ENCODE measurements around the gene SLC52A3. TPM values are rescaled to one million over a fixed set of nuclear protein-coding genes. Genes with fewer than 3 reads are reported as not detected.

The SLC52A3 gene
- total RNA-seq, 2 donors from 2014 or later: 1.1 to 3.6 TPM

- no peak for DNase-seq (ENCODE audit: low spot score)
- intact Hi-C loops (cut with DNase I): no loop called here
These were observed 4.5 kb upstream of the SLC52A3 start for GRCh38 chr20:772806-773205.

GRCh38 chr20:771741-772464 lies 3.6 kb upstream of the SLC52A3 start:
- DNase-seq (ENCODE audit: low spot score): no peak
- intact Hi-C loops (cut with DNase I): no loop called here

- no peak for DNase-seq (ENCODE audit: low spot score)
- intact Hi-C loops (cut with DNase I): no loop called here
These were observed 2.4 kb upstream of the SLC52A3 start for GRCh38 chr20:770691-771090.

DNA sequence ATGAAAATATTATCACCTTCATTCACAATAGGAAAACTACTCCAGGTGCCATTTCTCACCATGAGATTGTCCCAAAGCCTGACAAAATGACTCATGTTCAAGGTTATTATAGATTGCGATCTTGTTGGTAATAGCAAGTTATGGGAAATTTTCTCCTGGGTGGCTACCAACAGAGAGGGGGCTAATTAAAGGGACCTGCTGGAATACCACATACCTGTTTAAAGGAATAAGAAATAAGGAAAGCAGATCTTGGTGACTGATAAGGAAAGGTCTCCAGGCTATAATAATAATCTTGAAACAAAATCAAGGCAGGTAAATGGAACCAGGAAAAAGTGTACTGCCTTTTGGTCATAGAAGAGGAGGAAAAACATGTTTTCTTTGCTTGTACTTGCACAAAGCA lies 1.4 kb downstream of the SLC52A3 start:
- intact Hi-C loops (cut with DNase I): no loop called here

DNA sequence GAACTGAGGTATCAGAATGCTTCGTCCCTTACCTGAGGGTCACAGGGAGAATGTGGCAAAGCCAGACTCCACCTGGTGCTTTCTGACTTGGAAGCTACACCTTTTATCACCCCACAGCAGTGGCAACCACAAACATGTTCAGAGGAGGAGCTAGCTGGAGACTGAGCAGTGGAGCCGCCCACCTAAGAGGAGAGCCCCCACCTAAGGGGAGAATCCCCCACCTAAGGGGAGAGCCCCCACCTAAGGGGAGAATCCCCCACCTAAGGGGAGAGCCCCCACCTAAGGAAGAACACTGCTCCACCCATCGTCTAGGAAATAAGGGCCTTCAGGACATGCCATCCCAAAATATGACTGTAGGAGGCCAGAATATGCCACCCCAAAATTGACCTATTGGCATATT lies 4.0 kb downstream of the SLC52A3 start:
- intact Hi-C loops (cut with DNase I): no loop called here
- no peak for DNase-seq (ENCODE audit: low spot score)

More for the DNA sequence above, 1.4 kb downstream of the SLC52A3 start:
- DNase-seq (ENCODE audit: low spot score): no peak

GRCh38 chr20:761418-762381 lies 6.6 kb downstream of the SLC52A3 start:
- no peak for DNase-seq (ENCODE audit: low spot score)

GRCh38 chr20:760751-761417 lies 7.4 kb downstream of the SLC52A3 start:
- intact Hi-C loops (cut with DNase I): no loop called here
- DNase-seq (ENCODE audit: low spot score): no peak

More at GRCh38 chr20:761418-762381, 6.6 kb downstream of the SLC52A3 start:
- intact Hi-C loops (cut with DNase I): no loop called here

GRCh38 chr20:757506-757905 lies 10.8 kb downstream of the SLC52A3 start:
- intact Hi-C loops (cut with DNase I): no loop called here
- no peak for DNase-seq (ENCODE audit: low spot score)

DNA sequence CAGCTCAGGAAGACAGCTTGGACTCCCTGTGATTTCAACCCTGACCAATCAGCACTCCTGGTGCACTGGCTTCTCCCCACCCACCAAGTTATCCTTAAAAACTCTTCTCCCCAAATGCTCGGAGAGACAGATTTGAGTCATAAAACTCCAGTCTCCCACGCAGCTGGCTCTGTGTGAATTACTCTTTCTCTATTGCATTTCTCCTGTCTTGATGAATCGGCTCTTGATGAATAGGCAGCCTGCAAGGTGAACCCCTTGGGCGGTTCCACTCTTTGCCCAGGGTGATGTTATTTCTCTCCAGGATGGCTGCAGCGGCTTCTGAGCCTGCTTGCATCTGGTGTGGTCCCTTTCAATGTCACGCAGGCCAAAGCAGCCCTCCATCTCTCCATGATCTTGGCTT lies 12.4 kb downstream of the SLC52A3 start:
- intact Hi-C loops (cut with DNase I): no loop called here
- no peak for DNase-seq (ENCODE audit: low spot score)

GRCh38 chr20:754904-755303 lies 13.4 kb downstream of the SLC52A3 start:
- intact Hi-C loops (cut with DNase I): no loop called here
- DNase-seq (ENCODE audit: low spot score): no peak

DNA sequence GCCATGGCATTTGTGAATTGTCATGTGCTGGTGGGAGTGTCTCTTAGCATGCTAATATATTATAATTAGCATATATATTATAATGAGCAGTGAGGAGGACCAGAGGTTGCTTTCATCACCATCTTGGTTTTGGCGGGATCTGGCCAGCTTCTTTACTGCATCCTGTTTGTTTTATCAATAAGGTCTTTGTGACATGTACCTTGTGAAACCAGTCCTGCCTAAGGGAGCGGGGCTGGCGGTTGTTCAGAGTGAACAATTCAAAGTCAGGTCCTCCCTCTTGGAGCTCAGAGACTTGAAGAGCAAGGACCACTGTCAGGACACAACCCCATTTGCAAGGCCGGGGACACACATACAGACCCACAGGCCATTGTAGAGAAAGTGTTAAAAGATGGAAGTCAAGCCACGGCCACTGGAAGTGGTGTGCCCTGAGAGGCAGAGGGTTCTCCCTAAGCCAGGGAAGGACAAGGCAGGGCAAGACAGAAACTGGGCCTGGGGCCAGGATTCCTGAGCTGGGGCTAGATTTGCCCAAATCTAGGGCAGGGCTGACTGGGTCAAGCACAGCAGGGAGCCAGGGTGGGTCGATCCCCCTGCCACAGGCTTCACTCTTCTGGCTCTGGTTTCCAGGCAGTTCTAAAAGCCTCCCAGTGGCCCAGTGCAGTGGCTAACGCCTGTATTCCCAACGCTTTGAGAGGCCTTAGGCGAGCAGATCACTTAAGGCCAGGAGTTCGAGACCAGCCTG lies 14.2 kb downstream of the SLC52A3 start:
- no peak for DNase-seq (ENCODE audit: low spot score)
- intact Hi-C loops (cut with DNase I): no loop called here

DNA sequence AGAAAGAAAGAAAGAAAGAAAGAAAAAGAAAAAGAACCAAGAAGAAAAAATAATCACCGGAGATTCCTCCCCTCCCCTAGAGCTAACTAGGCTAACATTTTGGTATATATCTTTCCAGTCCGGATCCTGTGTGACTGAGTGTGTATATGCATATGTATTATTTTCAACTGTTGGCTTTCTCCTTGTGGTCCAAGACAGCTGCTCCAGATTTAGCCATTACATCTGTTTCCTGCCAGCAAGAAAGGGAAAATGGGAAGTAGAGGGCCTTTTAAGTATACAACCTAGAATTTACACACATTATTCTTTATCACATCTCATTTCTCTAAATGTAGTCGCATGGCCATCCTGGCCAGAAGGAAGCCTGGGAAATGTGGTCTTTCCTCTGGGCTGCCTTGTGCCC lies 15.2 kb downstream of the SLC52A3 start:
- intact Hi-C loops (cut with DNase I): no loop called here

DNA sequence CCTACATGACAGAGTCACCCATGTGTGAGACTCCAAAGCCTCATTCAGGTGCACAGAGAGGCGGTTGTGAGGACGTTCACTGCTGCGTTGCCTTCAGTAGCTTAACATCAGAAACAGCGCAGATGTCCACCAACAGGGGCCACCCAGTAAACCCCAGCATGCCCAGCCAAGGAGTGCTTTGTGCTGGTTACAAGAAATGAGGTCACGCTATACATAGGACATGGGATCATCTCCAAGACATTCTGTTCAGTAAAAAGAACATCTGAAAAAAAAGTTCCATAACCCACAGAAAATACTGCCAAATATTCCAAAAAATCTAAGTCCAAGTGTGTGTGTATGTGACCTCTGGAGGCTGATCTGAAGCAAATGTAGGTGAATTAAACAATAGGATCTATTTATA lies 16.0 kb downstream of the SLC52A3 start:
- no peak for DNase-seq (ENCODE audit: low spot score)
- intact Hi-C loops (cut with DNase I): no loop called here

More for the DNA sequence above, 15.2 kb downstream of the SLC52A3 start:
- DNase-seq (ENCODE audit: low spot score): no peak

- intact Hi-C loops (cut with DNase I): no loop called here
- no peak for DNase-seq (ENCODE audit: low spot score)
These were observed 16.5 kb downstream of the SLC52A3 start for GRCh38 chr20:751761-752160.

- DNase-seq (ENCODE audit: low spot score): no peak
- intact Hi-C loops (cut with DNase I): no loop called here
These were observed 17.5 kb downstream of the SLC52A3 start for GRCh38 chr20:750801-751200.

DNA sequence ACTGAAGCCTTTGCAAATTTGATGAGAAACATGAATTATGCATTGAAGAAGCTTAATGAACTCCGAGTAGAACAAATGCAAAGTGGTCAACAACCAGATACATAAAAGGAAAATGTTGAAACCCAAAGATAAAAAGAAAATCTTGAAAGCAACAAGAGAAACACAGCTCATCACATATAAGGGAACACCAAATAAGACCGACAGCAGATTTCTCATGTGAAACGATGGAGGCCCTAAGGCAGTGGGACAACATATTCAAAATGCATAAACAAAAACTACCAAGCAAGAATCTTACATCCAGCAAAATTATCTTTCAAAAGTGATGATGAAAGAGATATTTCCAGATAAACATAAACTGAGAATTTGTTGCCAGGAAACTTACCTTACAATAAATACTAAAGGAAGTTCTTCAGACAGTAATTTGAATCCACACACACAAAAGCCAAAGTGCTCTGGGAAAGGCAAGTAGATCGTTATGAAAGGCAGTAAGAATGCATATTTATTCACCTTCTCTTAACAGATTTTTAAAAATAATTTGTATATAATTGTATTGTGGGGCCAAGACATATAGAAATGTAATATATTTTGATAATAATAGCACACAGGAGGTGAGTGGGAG lies 22.5 kb downstream of the SLC52A3 start:
- no peak for DNase-seq (ENCODE audit: low spot score)
- intact Hi-C loops (cut with DNase I): no loop called here

GRCh38 chr20:742156-742555 lies 26.1 kb downstream of the SLC52A3 start:
- no peak for DNase-seq (ENCODE audit: low spot score)
- intact Hi-C loops (cut with DNase I): loop anchor here in 1 of 2 donors (5.0 kb wide), 1 partner anchor 180 kb away; no protein-coding TSS in a partner anchor

- intact Hi-C loops (cut with DNase I): loop anchor here in 1 of 2 donors (5.0 kb wide), 1 partner anchor 179 kb away; no protein-coding TSS in a partner anchor
- DNase-seq (ENCODE audit: low spot score): no peak
These were observed 26.7 kb downstream of the SLC52A3 start for GRCh38 chr20:741620-742019.

- no peak for DNase-seq (ENCODE audit: low spot score)
- intact Hi-C loops (cut with DNase I): loop anchor here in 1 of 2 donors (5.0 kb wide), 1 partner anchor 178 kb away; no protein-coding TSS in a partner anchor
These were observed 28.1 kb downstream of the SLC52A3 start for GRCh38 chr20:740162-740561.
